HepG2 (cell line): ENCODE measurements around the gene SERPINA3. TPM values are rescaled to one million over a fixed set of nuclear protein-coding genes. Genes with fewer than 3 reads are reported as not detected.

ENCODE experiments used
- ARID4A ChIP-seq: sonication (generic); formaldehyde crosslinking; IDR thresholded peaks from 2 replicates; pipeline ENCODE4 v1.5.0; 2020; ENCODE audit warnings: mild to moderate bottlenecking, missing genetic modification reagents, borderline replicate concordance
- CENPT ChIP-seq: sonication (generic); formaldehyde crosslinking; IDR thresholded peaks from 2 replicates; pipeline ENCODE4 v1.8.0; 2022; ENCODE audit warnings: low read depth, mild to moderate bottlenecking, moderate library complexity, missing genetic modification reagents
- HMGXB3 ChIP-seq: sonication (generic); formaldehyde crosslinking; IDR thresholded peaks from 2 replicates; pipeline ENCODE4 v1.4.0; 2020; ENCODE audit warnings: missing genetic modification reagents, borderline replicate concordance
- HOXA9 ChIP-seq: sonication (generic); formaldehyde crosslinking; IDR thresholded peaks from 2 replicates; pipeline ENCODE4 v1.8.1; 2022; ENCODE audit warnings: missing genetic modification reagents, mild to moderate bottlenecking, moderate library complexity, borderline replicate concordance
- KDM5B ChIP-seq: sonication (generic); formaldehyde crosslinking; IDR thresholded peaks from 2 replicates; pipeline ENCODE4 v1.4.0; 2020; ENCODE audit warnings: missing genetic modification reagents, mild to moderate bottlenecking, borderline replicate concordance
- PATZ1 ChIP-seq: sonication (generic); formaldehyde crosslinking; IDR thresholded peaks from 2 replicates; pipeline ENCODE4 v1.4.0; 2020; ENCODE audit warnings: missing genetic modification reagents
- ZBTB3 ChIP-seq: sonication (generic); formaldehyde crosslinking; IDR thresholded peaks from 2 replicates; pipeline ENCODE4 v1.4.0; 2020; ENCODE audit warnings: low read depth, mild to moderate bottlenecking, moderate library complexity, missing genetic modification reagents, borderline replicate concordance
- ZBTB46 ChIP-seq: sonication (generic); formaldehyde crosslinking; IDR thresholded peaks from 2 replicates; pipeline ENCODE4 v1.4.0; 2020; ENCODE audit warnings: mild to moderate bottlenecking, missing genetic modification reagents, borderline replicate concordance
- ZNF383 ChIP-seq: sonication (generic); formaldehyde crosslinking; IDR thresholded peaks from 2 replicates; pipeline ENCODE4 v1.4.0; 2020; ENCODE audit warnings: missing genetic modification reagents, mild to moderate bottlenecking, borderline replicate concordance
- ZNF484 ChIP-seq: sonication (generic); formaldehyde crosslinking; IDR thresholded peaks from 2 replicates; pipeline ENCODE4 v1.5.1; 2020; ENCODE audit warnings: mild to moderate bottlenecking, low read depth, missing genetic modification reagents, borderline replicate concordance
- ZNF570 ChIP-seq: sonication (generic); formaldehyde crosslinking; IDR thresholded peaks from 2 replicates; pipeline ENCODE4 v1.4.0; 2020; ENCODE audit warnings: mild to moderate bottlenecking, missing genetic modification reagents, borderline replicate concordance
- ZNF761 ChIP-seq: sonication (generic); formaldehyde crosslinking; conservative IDR thresholded peaks from 2 replicates; pipeline ENCODE4 v1.4.0; 2020; ENCODE audit warnings: mild to moderate bottlenecking, missing genetic modification reagents
- ZNF780A ChIP-seq: sonication (generic); formaldehyde crosslinking; IDR thresholded peaks from 2 replicates; pipeline ENCODE4 v1.8.0; 2022; ENCODE audit warnings: mild to moderate bottlenecking, missing genetic modification reagents, moderate library complexity
- ZNF792 ChIP-seq: IDR thresholded peaks from 2 replicates; pipeline ENCODE4 v1.6.1; 2016
- polyA plus RNA-seq, 8 experiments: library from polyadenylated mRNA; depleted of rRNA in 3 of 8; stranded (reverse) in 7 of 8; unstranded in 1 of 8; fragments of >200 nt; fragmentation: Illumina TruSeq in 4 of 8; extraction: Trizol in 4 of 8; gene quantifications; 2 replicates each; pipeline versions ENCODE4 v1.2.1 to v1.2.3, GENCODE V29; 2011 to 2016; ENCODE audit warnings: low read depth in 4 of 8, missing spikeins in 1 of 8, mixed read lengths in 1 of 8; ENCODE audit not compliant: insufficient read depth in 1 of 8
- total RNA-seq, 5 experiments: library from RNA; depleted of rRNA; stranded (reverse); fragments of >200 nt; fragmentation: Illumina TruSeq; extraction: Trizol; gene quantifications; 2 replicates each; pipeline ENCODE4 v1.2.3, GENCODE V29; 2016; ENCODE audit warnings: low read depth in 1 of 5

Gene SERPINA3
- total and polyA plus RNA-seq, 2 of the 13 experiments (the other 11 are each of a cell fraction or from before 2014, with no cell fraction given) = 825 to 2,200 TPM

GRCh38 chr14:94593749-94594431 is 18.3 kb upstream of the SERPINA3 start (continued):
- TF ChIP-seq HMGXB3 (CRISPR knock-in tag) (peak; percentile 56), ZNF792 (peak; percentile 68), ZNF780A (CRISPR knock-in tag) (no peak), ARID4A (peak; percentile 92; the same call in 1 of the 2 replicates), KDM5B (CRISPR knock-in tag) (peak; percentile 26; the same call in 1 of the 2 replicates), ZNF484 (CRISPR knock-in tag) (no peak), ZBTB46 (no peak), ZNF570 (CRISPR knock-in tag) (no peak), ZNF761 (CRISPR knock-in tag) (0 out of 2 replicates have a peak, but pooled peaks have one; percentile 43), ZBTB3 (CRISPR knock-in tag) (peak; percentile 99), ZNF383 (CRISPR knock-in tag) (no peak), PATZ1 (peak; percentile 99), CENPT (no peak), HOXA9 (CRISPR knock-in tag) (no peak)
